Subcutaneous adipose tissue (tissue), 4 donors: ENCODE data around the gene ELAPOR2. TPM values are rescaled to one million over a fixed set of nuclear protein-coding genes. Genes with fewer than 3 reads are reported as not detected.

ENCODE experiments used
- total RNA-seq, 4 donors: library from RNA; depleted of rRNA; stranded (reverse); fragments of >200 nt; gene quantifications; one replicate each; pipeline ENCODE4 v1.1.0, GENCODE V29; 2016
- TF ChIP-seq, protein P1 (sequence below): fragments of 450-650 bp; IDR thresholded peaks from one replicate; pipeline ENCODE4 v1.5.1; 2016; ENCODE audit warnings: low read depth, mild to moderate bottlenecking, control low read depth, antibody characterized with exemption, moderate library complexity

ELAPOR2 gene
- total RNA-seq, 4 donors from 2014 or later: 20.4 to 29.5 (median 26.4) TPM

DNA sequence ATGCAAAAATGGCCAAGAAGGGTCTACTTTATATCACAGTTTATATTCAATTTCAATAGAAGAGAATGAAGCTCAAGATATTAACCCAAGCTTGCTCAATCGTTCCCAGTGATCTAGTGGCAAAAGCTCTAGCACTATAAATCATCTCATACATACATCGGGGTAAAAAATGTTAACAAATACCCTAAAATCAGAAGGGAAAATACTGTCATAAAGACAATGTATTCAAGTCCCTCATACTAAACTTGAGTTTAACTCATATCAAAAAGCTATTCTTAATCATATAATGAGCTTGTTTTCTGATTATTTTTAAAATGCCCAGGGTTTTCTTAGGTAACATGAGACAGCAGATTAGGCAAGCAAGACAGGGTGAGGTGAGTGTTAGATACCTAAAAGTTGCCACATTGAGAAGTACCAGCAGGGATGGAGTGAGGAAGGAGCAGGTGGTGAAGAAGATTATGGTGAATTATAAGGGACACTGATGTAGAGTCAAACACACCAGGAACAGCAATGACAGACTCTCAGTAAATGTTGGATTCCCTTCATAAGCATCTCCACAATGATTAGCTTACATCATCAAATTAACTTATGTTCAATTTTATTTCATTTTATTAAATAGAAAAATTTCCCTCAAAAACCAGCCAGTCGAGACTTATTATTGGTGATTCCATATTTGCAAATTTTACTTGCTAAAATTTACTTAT, 46.2 kb downstream of the ELAPOR2 start:
- TF ChIP-seq, protein P1, sequence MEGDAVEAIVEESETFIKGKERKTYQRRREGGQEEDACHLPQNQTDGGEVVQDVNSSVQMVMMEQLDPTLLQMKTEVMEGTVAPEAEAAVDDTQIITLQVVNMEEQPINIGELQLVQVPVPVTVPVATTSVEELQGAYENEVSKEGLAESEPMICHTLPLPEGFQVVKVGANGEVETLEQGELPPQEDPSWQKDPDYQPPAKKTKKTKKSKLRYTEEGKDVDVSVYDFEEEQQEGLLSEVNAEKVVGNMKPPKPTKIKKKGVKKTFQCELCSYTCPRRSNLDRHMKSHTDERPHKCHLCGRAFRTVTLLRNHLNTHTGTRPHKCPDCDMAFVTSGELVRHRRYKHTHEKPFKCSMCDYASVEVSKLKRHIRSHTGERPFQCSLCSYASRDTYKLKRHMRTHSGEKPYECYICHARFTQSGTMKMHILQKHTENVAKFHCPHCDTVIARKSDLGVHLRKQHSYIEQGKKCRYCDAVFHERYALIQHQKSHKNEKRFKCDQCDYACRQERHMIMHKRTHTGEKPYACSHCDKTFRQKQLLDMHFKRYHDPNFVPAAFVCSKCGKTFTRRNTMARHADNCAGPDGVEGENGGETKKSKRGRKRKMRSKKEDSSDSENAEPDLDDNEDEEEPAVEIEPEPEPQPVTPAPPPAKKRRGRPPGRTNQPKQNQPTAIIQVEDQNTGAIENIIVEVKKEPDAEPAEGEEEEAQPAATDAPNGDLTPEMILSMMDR: no peak

Other genes with a start within 250 kb of the ELAPOR2 start
- gene DMTF1, start 92.8 kb upstream of the ELAPOR2 start, total RNA-seq: 100 to 1,000 TPM in 2 of 4 donors, 10 to 100 TPM in 2; 85.3 to 119 (median 99.6) TPM
- gene TMEM243, start 160.1 kb upstream of the ELAPOR2 start, total RNA-seq: 10 to 100 TPM; 23.0 to 60.5 (median 45.7) TPM